Measurements from ENCODE around the gene CABP7.

The CABP7 gene

GRCh38 chr22:29719899-29720645, at the start of gene CABP7:
TSS of gene CABP7 (plus strand) at chr22:29720003. CDS start at chr22:29720425, 422 bp downstream.
- no peak for DNase-seq (ENCODE audit: low read depth)

GRCh38 chr22:29670626-29671025, 49.2 kb upstream of the CABP7 start:
- no peak for DNase-seq (ENCODE audit: low read depth)

- no peak for DNase-seq (ENCODE audit: low read depth)
Observed at GRCh38 chr22:29673361-29674066, 46.3 kb upstream of the CABP7 start.

GRCh38 chr22:29674121-29674520, 45.7 kb upstream of the CABP7 start:
- DNase-seq (ENCODE audit: low read depth), result no peak

GRCh38 chr22:29679316-29679715, 40.5 kb upstream of the CABP7 start:
- no peak for DNase-seq (ENCODE audit: low read depth)

GRCh38 chr22:29683536-29683935, 36.3 kb upstream of the CABP7 start:
- DNase-seq (ENCODE audit: low read depth), result no peak

GRCh38 chr22:29684244-29684643, 35.6 kb upstream of the CABP7 start:
- DNase-seq (ENCODE audit: low read depth), result no peak

GRCh38 chr22:29689206-29689879, 30.5 kb upstream of the CABP7 start:
- DNase-seq (ENCODE audit: low read depth), result no peak

- peak; percentile 3 for DNase-seq (ENCODE audit: low read depth)
Observed at GRCh38 chr22:29689880-29690213, 30.0 kb upstream of the CABP7 start.

- DNase-seq (ENCODE audit: low read depth), result no peak
Observed at GRCh38 chr22:29690476-29690875, 29.3 kb upstream of the CABP7 start.

- no peak for DNase-seq (ENCODE audit: low read depth)
Observed at GRCh38 chr22:29691636-29692326, 28.0 kb upstream of the CABP7 start.

- DNase-seq (ENCODE audit: low read depth), result no peak
Observed at GRCh38 chr22:29692327-29692640, 27.5 kb upstream of the CABP7 start.

GRCh38 chr22:29693161-29693560, 26.6 kb upstream of the CABP7 start:
- DNase-seq (ENCODE audit: low read depth), result no peak

- DNase-seq (ENCODE audit: low read depth), result no peak
Observed at GRCh38 chr22:29693671-29694070, 26.1 kb upstream of the CABP7 start.

- DNase-seq (ENCODE audit: low read depth), result no peak
Observed at GRCh38 chr22:29695129-29695926, 24.5 kb upstream of the CABP7 start.

- no peak for DNase-seq (ENCODE audit: low read depth)
Observed at GRCh38 chr22:29697853-29698598, 21.8 kb upstream of the CABP7 start.

- no peak for DNase-seq (ENCODE audit: low read depth)
Observed at GRCh38 chr22:29700206-29700899, 19.4 kb upstream of the CABP7 start.

- DNase-seq (ENCODE audit: low read depth), result no peak
Observed at GRCh38 chr22:29700900-29701154, 19.0 kb upstream of the CABP7 start.

- DNase-seq (ENCODE audit: low read depth), result no peak
Observed at GRCh38 chr22:29701155-29701999, 18.4 kb upstream of the CABP7 start.

Measured in stimulated activated CD8-positive, alpha-beta memory T cell treated with anti-CD3 and anti-CD28 coated beads, Interleukin-4, amount 100 ng/mL, for 24 hours (primary cell).